Testis (tissue), 3 donors: ENCODE results near the gene THADA. TPM values are rescaled to one million over a fixed set of nuclear protein-coding genes. Genes with fewer than 3 reads are reported as not detected.

ENCODE experiments used
- DNase-seq: peaks from one replicate; pipeline ENCODE4 v3.0.0-alpha.2; 2019
- H3K27ac ChIP-seq, 2 donors: fragments of 200-600 bp; sonication (generic); one replicate each; pipeline ENCODE4 v1.5.1; 2019
- H3K27me3 ChIP-seq: fragments of 200-600 bp; sonication (generic); one replicate; pipeline ENCODE4 v1.5.1; 2019
- H3K36me3 ChIP-seq: fragments of 200-600 bp; sonication (generic); one replicate; pipeline ENCODE4 v1.5.1; 2017; ENCODE audit warnings: low read depth; ENCODE audit errors: missing control alignments
- H3K4me1 ChIP-seq: fragments of 200-600 bp; sonication (generic); one replicate; pipeline ENCODE4 v1.5.1; 2019
- H3K4me3 ChIP-seq, 2 donors: fragments of 200-600 bp; sonication (generic); one replicate each; pipeline ENCODE4 v1.5.1; 2017 to 2019
- H3K9me3 ChIP-seq: fragments of 200-600 bp; sonication (generic); one replicate; pipeline ENCODE4 v1.5.1; 2017
- CTCF ChIP-seq, 3 experiments: fragments of 450-650 bp in 2 of 3; fragments of 200-600 bp in 1 of 3; sonication (generic) in 1 of 3; IDR thresholded peaks; one replicate each; pipeline ENCODE4 v1.5.1; 2016 to 2019; ENCODE audit warnings: antibody characterized with exemption in 3 of 3, mild to moderate bottlenecking in 2 of 3, moderate library complexity in 1 of 3
- POLR2A ChIP-seq: fragments of 450-650 bp; IDR thresholded peaks from one replicate; pipeline ENCODE4 v1.6.1; 2017; ENCODE audit warnings: antibody characterized with exemption, mild to moderate bottlenecking, moderate library complexity
- WGBS, 2 donors: methylation state at CpG; one replicate each; pipeline ENCODE4 v1.1.5; 2018; 5-methylcytosine and 5-hydroxymethylcytosine counted together
- intact Hi-C: fragments of 100-400 bp; cut with DNase I; formaldehyde crosslinking; loops from one replicate; pipeline ENCODE4 v1.15.1; 2023; ENCODE audit warnings: low total_unique reads
- polyA plus RNA-seq: library from polyadenylated mRNA; stranded (reverse); fragments of 350-450 nt; fragmentation: Illumina TruSeq; extraction: RNeasy Lipid Tissue Mini Kit (QIAGEN cat#74804); gene quantifications from one replicate; pipeline ENCODE4 v1.2.3, GENCODE V29; 2014; ENCODE audit warnings: low read depth, low replicate concordance; ENCODE audit not compliant: insufficient read depth
- total RNA-seq, 2 donors: library from RNA; depleted of rRNA; stranded (reverse); fragments of >200 nt; gene quantifications; one replicate each; pipeline ENCODE4 v1.2.3, GENCODE V29; 2016

THADA gene
- total and polyA plus RNA-seq, 3 donors from 2014 or later, result 29.5 to 43.9 (median 39.5) TPM

- no peaks in the 10 kb centered on the region for H3K36me3 ChIP-seq
- H3K9me3 ChIP-seq, result no peaks in the 10 kb centered on the region
- intact Hi-C loops, result no loop called here
- no peak overlapping the region for H3K4me3 ChIP-seq
- H3K4me1 ChIP-seq, result peaks cover 3% of the 10 kb centered on the region
- H3K27me3 ChIP-seq, result no peaks in the 10 kb centered on the region
- no peak overlapping the region for H3K27ac ChIP-seq
- TF ChIP-seq CTCF (IDR thresholded peaks at IDR 0.05) (no peak), POLR2A (no peak)
- no peak for DNase-seq
- WGBS, 2 donors, result 79 to 86% methylated on average over 2 of the region's 2 CpGs
Measured at GRCh38 chr2:43454791-43455190, 141.0 kb downstream of the THADA start.

- DNase-seq, result no peak
- peak overlapping the region in 1 of 2 donors; percentile 31 for H3K27ac ChIP-seq
- no peaks in the 10 kb centered on the region for H3K36me3 ChIP-seq
- no peaks in the 10 kb centered on the region for H3K27me3 ChIP-seq
- 68% methylated on average over 6 of the region's 6 CpGs for WGBS, 2 donors
- H3K4me1 ChIP-seq, result peaks cover 3% of the 10 kb centered on the region
- intact Hi-C loops, result no loop called here
- no peaks in the 10 kb centered on the region for H3K9me3 ChIP-seq
- no peak overlapping the region for H3K4me3 ChIP-seq
- TF ChIP-seq CTCF (IDR thresholded peaks at IDR 0.05) (no peak), POLR2A (no peak)
Measured at GRCh38 chr2:43453179-43454170, 142.4 kb downstream of the THADA start.

- intact Hi-C loops, result no loop called here
- Histone ChIP-seq H3K4me1 (peaks cover 3% of the 10 kb centered on the region), H3K27me3 (no peaks in the 10 kb centered on the region), H3K36me3 (no peaks in the 10 kb centered on the region), H3K4me3 (no peak overlapping the region), H3K9me3 (no peaks in the 10 kb centered on the region), H3K27ac (no peak overlapping the region)
- TF ChIP-seq POLR2A (no peak), CTCF (IDR thresholded peaks at IDR 0.05) (no peak)
- 83 to 92% methylated on average over 1 of the region's 1 CpG for WGBS, 2 donors
- no peak for DNase-seq
Measured at GRCh38 chr2:43452318-43452731, 143.5 kb downstream of the THADA start.

- Histone ChIP-seq H3K27ac (no peak overlapping the region), H3K27me3 (no peaks in the 10 kb centered on the region), H3K36me3 (no peaks in the 10 kb centered on the region), H3K4me1 (peaks cover 3% of the 10 kb centered on the region), H3K4me3 (no peak overlapping the region), H3K9me3 (no peaks in the 10 kb centered on the region)
- intact Hi-C loops, result no loop called here
- WGBS, 2 donors, result 84 to 98% methylated on average over 1 of the region's 1 CpG
- no peak for DNase-seq
- TF ChIP-seq POLR2A, result no peak
- TF ChIP-seq CTCF (IDR thresholded peaks at IDR 0.05), result no peak
Measured at GRCh38 chr2:43450617-43451016, 145.2 kb downstream of the THADA start.

- 94 to 100% methylated on average over 1 of the region's 1 CpG for WGBS, 2 donors
- Histone ChIP-seq H3K4me3 (no peak overlapping the region), H3K4me1 (peaks cover 3% of the 10 kb centered on the region), H3K27ac (no peak overlapping the region), H3K9me3 (no peaks in the 10 kb centered on the region), H3K36me3 (no peaks in the 10 kb centered on the region), H3K27me3 (no peaks in the 10 kb centered on the region)
- intact Hi-C loops, result no loop called here
- no peak for TF ChIP-seq POLR2A
- no peak for TF ChIP-seq CTCF (IDR thresholded peaks at IDR 0.05)
- no peak for DNase-seq
Measured at GRCh38 chr2:43448822-43449110, 147.1 kb downstream of the THADA start.
